Measurements from ENCODE around the gene FRMD6. TPM values are rescaled to one million over a fixed set of nuclear protein-coding genes. Genes with fewer than 3 reads are reported as not detected.

The FRMD6 gene
- total and polyA plus RNA-seq, 8 donors, result 5.9 to 35.2 (median 9.7) TPM

GRCh38 chr14:51676549-51676948 lies 24.8 kb downstream of the FRMD6 start:
- no peaks in the 10 kb centered on the region for H3K9me3 ChIP-seq
- H3K27me3 ChIP-seq, result no peaks in the 10 kb centered on the region
- no peaks in the 10 kb centered on the region for H3K36me3 ChIP-seq
- no peak overlapping the region for H3K27ac ChIP-seq
- no peak for DNase-seq
- H3K4me1 ChIP-seq, result peaks cover 0 to 44% (median 6%) of the 10 kb centered on the region in 4 donors
- intact Hi-C loops (cut with DNase I; ENCODE audit: low total_unique reads), result no loop called here
- H3K4me3 ChIP-seq, result no peak overlapping the region
- no peak for TF ChIP-seq EP300 (IDR thresholded peaks at IDR 0.05)
- TF ChIP-seq POLR2A (IDR thresholded peaks at IDR 0.05), result no peak
- TF ChIP-seq CTCF (IDR thresholded peaks at IDR 0.05), result no peak
- TF ChIP-seq POLR2AphosphoS5 (IDR thresholded peaks at IDR 0.05), result no peak

DNA sequence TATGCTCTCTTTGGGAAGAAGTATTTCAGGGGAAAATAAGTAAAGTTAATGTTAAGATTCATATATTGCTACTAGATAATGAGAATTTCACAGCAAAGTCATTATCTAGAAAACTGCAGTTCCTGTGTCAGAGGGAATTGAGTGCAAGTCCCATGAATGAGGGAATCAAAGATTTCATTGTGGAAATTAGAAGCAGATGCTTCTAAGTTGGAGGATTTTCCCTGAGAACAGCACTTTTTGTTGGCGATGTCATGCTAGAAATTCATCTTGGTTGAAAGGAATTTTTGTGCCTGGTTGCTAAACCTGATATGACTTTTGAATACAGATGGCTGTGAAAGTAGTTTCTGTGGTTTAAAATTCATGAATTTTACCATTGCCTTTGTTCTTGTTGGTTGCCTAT lies 25.6 kb downstream of the FRMD6 start:
- peak in 1 of 2 donors; percentile 57 for DNase-seq
- H3K27me3 ChIP-seq, result no peaks in the 10 kb centered on the region
- 70 to 90% (median 84%) methylated on average over 1 of the region's 1 CpG for WGBS, 5 donors
- TF ChIP-seq CTCF (IDR thresholded peaks at IDR 0.05), result no peak
- no peak for TF ChIP-seq POLR2AphosphoS5 (IDR thresholded peaks at IDR 0.05)
- no peak for TF ChIP-seq EP300 (IDR thresholded peaks at IDR 0.05)
- no peak for TF ChIP-seq POLR2A (IDR thresholded peaks at IDR 0.05)
- H3K4me1 ChIP-seq, result peaks cover 0 to 49% (median 6%) of the 10 kb centered on the region in 4 donors
- no peak overlapping the region for H3K4me3 ChIP-seq
- no peaks in the 10 kb centered on the region for H3K36me3 ChIP-seq
- intact Hi-C loops (cut with DNase I; ENCODE audit: low total_unique reads), result no loop called here
- H3K27ac ChIP-seq, result no peak overlapping the region
- H3K9me3 ChIP-seq, result no peaks in the 10 kb centered on the region

- WGBS, 5 donors, result 76 to 86% (median 80%) methylated on average over 2 of the region's 2 CpGs
- DNase-seq, result no peak
- H3K27me3 ChIP-seq, result no peaks in the 10 kb centered on the region
- no peaks in the 10 kb centered on the region for H3K9me3 ChIP-seq
- no peaks in the 10 kb centered on the region for H3K36me3 ChIP-seq
- intact Hi-C loops (cut with DNase I; ENCODE audit: low total_unique reads), result no loop called here
- TF ChIP-seq POLR2AphosphoS5 (IDR thresholded peaks at IDR 0.05), result no peak
- TF ChIP-seq CTCF (IDR thresholded peaks at IDR 0.05), result no peak
- TF ChIP-seq POLR2A (IDR thresholded peaks at IDR 0.05), result no peak
- TF ChIP-seq EP300 (IDR thresholded peaks at IDR 0.05), result no peak
- no peak overlapping the region for H3K4me3 ChIP-seq
- no peak overlapping the region for H3K27ac ChIP-seq
- H3K4me1 ChIP-seq, result peaks cover 0 to 53% (median 6%) of the 10 kb centered on the region in 4 donors
Measured at GRCh38 chr14:51677738-51678137, 26.0 kb downstream of the FRMD6 start.

GRCh38 chr14:51680031-51680430 lies 28.3 kb downstream of the FRMD6 start:
- no peaks in the 10 kb centered on the region for H3K27me3 ChIP-seq
- WGBS, 5 donors, result 88 to 96% (median 92%) methylated on average over 1 of the region's 1 CpG
- no peaks in the 10 kb centered on the region for H3K36me3 ChIP-seq
- no peaks in the 10 kb centered on the region for H3K9me3 ChIP-seq
- DNase-seq, result no peak
- intact Hi-C loops (cut with DNase I; ENCODE audit: low total_unique reads), result no loop called here
- TF ChIP-seq CTCF (IDR thresholded peaks at IDR 0.05) (no peak), EP300 (IDR thresholded peaks at IDR 0.05) (no peak), POLR2A (IDR thresholded peaks at IDR 0.05) (no peak), POLR2AphosphoS5 (IDR thresholded peaks at IDR 0.05) (no peak)
- H3K27ac ChIP-seq, result no peak overlapping the region
- peaks cover 0 to 50% (median 6%) of the 10 kb centered on the region in 4 donors for H3K4me1 ChIP-seq
- H3K4me3 ChIP-seq, result no peak overlapping the region
